Spleen (tissue), 11 donors: ENCODE results near the gene SHISA5. TPM values are rescaled to one million over a fixed set of nuclear protein-coding genes. Genes with fewer than 3 reads are reported as not detected.
A peak's percentile ranks its signal among the peaks of the same experiment; 100 is the strongest.

Experiments
- DNase-seq: peaks from one replicate; pipeline ENCODE4 v3.0.0-alpha.2; 2020
- H3K27ac ChIP-seq, 8 donors: fragments of 200-600 bp; sonication (generic) in 7 of 8; 1 replicate in 4 of 8; 2 replicates in 4 of 8; pipeline versions ENCODE4 v1.5.0 to v1.8.0; 2016 to 2021; ENCODE audit warnings: inconsistent platforms in 4 of 8, mild to moderate bottlenecking in 4 of 8, moderate library complexity in 1 of 8
- H3K27me3 ChIP-seq, 7 donors: fragments of 200-600 bp; sonication (generic) in 6 of 7; replicated peaks in 1 of 7; 1 replicate in 4 of 7; 2 replicates in 3 of 7; pipeline versions ENCODE4 v1.5.0 to v1.8.0; 2016 to 2021; ENCODE audit warnings: inconsistent platforms in 3 of 7, mild to moderate bottlenecking in 1 of 7
- H3K36me3 ChIP-seq, 6 donors: fragments of 200-600 bp; sonication (generic) in 5 of 6; 1 replicate in 4 of 6; 2 replicates in 2 of 6; pipeline versions ENCODE4 v1.5.0 to v1.8.0; 2016 to 2021; ENCODE audit warnings: inconsistent platforms in 2 of 6
- H3K4me1 ChIP-seq, 6 donors: fragments of 200-600 bp; sonication (generic) in 5 of 6; 1 replicate in 3 of 6; 2 replicates in 3 of 6; pipeline versions ENCODE4 v1.5.0 to v1.8.0; 2016 to 2021; ENCODE audit warnings: inconsistent platforms in 3 of 6
- H3K4me3 ChIP-seq, 8 donors: fragments of 200-600 bp; sonication (generic) in 7 of 8; 1 replicate in 4 of 8; 2 replicates in 4 of 8; pipeline versions ENCODE4 v1.5.0 to v1.8.0; 2016 to 2021; ENCODE audit warnings: inconsistent platforms in 4 of 8, mild to moderate bottlenecking in 4 of 8, moderate library complexity in 2 of 8
- H3K9me3 ChIP-seq, 8 donors: fragments of 200-600 bp; sonication (generic) in 7 of 8; 1 replicate in 4 of 8; 2 replicates in 4 of 8; pipeline versions ENCODE4 v1.5.0 to v1.8.0; 2016 to 2021; ENCODE audit warnings: inconsistent platforms in 4 of 8
- CTCF ChIP-seq, 11 experiments: fragments of 200-600 bp in 7 of 11; fragments of 450-650 bp in 4 of 11; sonication (generic) in 4 of 11; IDR thresholded peaks in 8 of 11; conservative IDR thresholded peaks in 3 of 11; 1 replicate in 7 of 11; 2 replicates in 4 of 11; pipeline versions ENCODE4 v1.4.0 to v1.8.0; 2016 to 2021; ENCODE audit warnings: antibody characterized with exemption in 11 of 11, inconsistent platforms in 4 of 11, mild to moderate bottlenecking in 1 of 11
- POLR2A ChIP-seq, 3 donors: fragments of 450-650 bp; IDR thresholded peaks; one replicate each; pipeline ENCODE4 v1.5.1; 2017; ENCODE audit warnings: antibody characterized with exemption in 3 of 3, mild to moderate bottlenecking in 1 of 3
- POLR2AphosphoS5 ChIP-seq, 3 donors: sonication (generic); formaldehyde crosslinking; IDR thresholded peaks; one replicate each; pipeline ENCODE4 v1.5.1; 2017; ENCODE audit warnings: antibody characterized with exemption in 3 of 3
- WGBS, 5 donors: extraction: QIAGEN DNeasy Blood & Tissue Kit in 3 of 5; methylation state at CpG; one replicate each; pipeline versions ENCODE4 v1.1.5 to v1.1.7; 2013 to 2018; 5-methylcytosine and 5-hydroxymethylcytosine counted together
- intact Hi-C: fragments of 100-400 bp; cut with DNase I; formaldehyde crosslinking; loops from one replicate; pipeline ENCODE4 v1.15.0; 2023; ENCODE audit warnings: low total_unique reads
- polyA plus RNA-seq, 3 donors: library from polyadenylated mRNA; stranded (reverse); fragments of 200-250 nt; gene quantifications; one replicate each; pipeline ENCODE4 v1.2.1, GENCODE V29; 2013
- total RNA-seq, 7 donors: library from RNA; depleted of rRNA in 3 of 7; stranded (reverse); fragments of >200 nt in 3 of 7; fragmentation: NEBNext Ultra II Directional in 4 of 7; extraction: Animal tissue kit (Norgen Biotek cat#: 25700) in 4 of 7; gene quantifications; one replicate each; pipeline versions ENCODE4 v1.1.0 to v1.2.1, GENCODE V29; 2016 to 2021
- donor health status: healthy with polysubstance abuse.
- donor health status: DM: no; HTN: no; CAD: no; lungs with moderate emphysema.
- donor health status: DM: no; HTN: no; CAD: no.
- donor health status: Bipolar disorder and iron deficiency.
- donor health status: healthy.
- donor health status: DM: no; HTN: no; CAD: no.
- donor health status: DM: yes; HTN: yes; CAD: no.

The SHISA5 gene
- total and polyA plus RNA-seq, 10 donors: 80.2 to 227 (median 173) TPM

- no peak for TF ChIP-seq POLR2A (IDR thresholded peaks at IDR 0.05)
- TF ChIP-seq POLR2AphosphoS5 (IDR thresholded peaks at IDR 0.05): no peak
- no peak for TF ChIP-seq CTCF (IDR thresholded peaks at IDR 0.05 in 8 of 11, conservative IDR thresholded peaks at IDR 0.05 in 3 of 11)
- Histone ChIP-seq H3K27ac (no peak overlapping the region), H3K4me3 (no peak overlapping the region), H3K4me1 (peaks cover 6 to 14% (median 10%) of the 10 kb centered on the region in 6 donors), H3K9me3 (no peaks in the 10 kb centered on the region), H3K36me3 (peaks cover 0 to 95% (median 48%) of the 10 kb centered on the region in 6 donors), H3K27me3 (no peaks in the 10 kb centered on the region)
- DNase-seq: no peak
- intact Hi-C loops: loop anchor here (5.0 kb wide), 1 partner anchor 92 kb away; no protein-coding TSS in a partner anchor
- 92 to 100% (median 95%) methylated on average over 2 to 3 of the region's 3 CpGs for WGBS, 5 donors
Measured at GRCh38 chr3:48460517-48460902, 43.5 kb downstream of the SHISA5 start.

- WGBS, 5 donors: 82 to 98% (median 89%) methylated on average over 6 to 7 of the region's 7 CpGs
- Histone ChIP-seq H3K27me3 (no peaks in the 10 kb centered on the region), H3K4me1 (peaks cover 1 to 9% (median 5%) of the 10 kb centered on the region in 6 donors), H3K27ac (no peak overlapping the region), H3K4me3 (no peak overlapping the region), H3K36me3 (peaks cover 0 to 97% (median 53%) of the 10 kb centered on the region in 6 donors), H3K9me3 (no peaks in the 10 kb centered on the region)
- intact Hi-C loops: loop anchor here (5.0 kb wide), 1 partner anchor 92 kb away; no protein-coding TSS in a partner anchor
- peak; percentile 45 for DNase-seq
- TF ChIP-seq POLR2AphosphoS5 (IDR thresholded peaks at IDR 0.05) (no peak), CTCF (IDR thresholded peaks at IDR 0.05 in 8 of 11, conservative IDR thresholded peaks at IDR 0.05 in 3 of 11) (no peak), POLR2A (IDR thresholded peaks at IDR 0.05) (no peak)
Measured at GRCh38 chr3:48459773-48460516, 44.0 kb downstream of the SHISA5 start.

- peak; percentile 38 for DNase-seq
- intact Hi-C loops: no loop called here
- Histone ChIP-seq H3K27ac (no peak overlapping the region), H3K4me1 (peaks cover 0 to 2% (median 0%) of the 10 kb centered on the region in 6 donors), H3K9me3 (no peaks in the 10 kb centered on the region), H3K36me3 (peaks cover 0 to 97% (median 59%) of the 10 kb centered on the region in 6 donors), H3K4me3 (no peak overlapping the region), H3K27me3 (no peaks in the 10 kb centered on the region)
- TF ChIP-seq POLR2AphosphoS5 (IDR thresholded peaks at IDR 0.05) (no peak), CTCF (IDR thresholded peaks at IDR 0.05 in 8 of 11, conservative IDR thresholded peaks at IDR 0.05 in 3 of 11) (no peak), POLR2A (IDR thresholded peaks at IDR 0.05) (no peak)
- WGBS, 5 donors: 88 to 100% (median 97%) methylated on average over 3 of the region's 3 CpGs
Measured at GRCh38 chr3:48459331-48459730, 44.6 kb downstream of the SHISA5 start.

GRCh38 chr3:48456456-48456855 lies 47.5 kb downstream of the SHISA5 start:
- no peaks in the 10 kb centered on the region for H3K4me1 ChIP-seq
- H3K4me3 ChIP-seq: no peak overlapping the region
- H3K27ac ChIP-seq: no peak overlapping the region
- no peaks in the 10 kb centered on the region for H3K9me3 ChIP-seq
- TF ChIP-seq POLR2AphosphoS5 (IDR thresholded peaks at IDR 0.05) (no peak), POLR2A (IDR thresholded peaks at IDR 0.05) (no peak), CTCF (IDR thresholded peaks at IDR 0.05 in 8 of 11, conservative IDR thresholded peaks at IDR 0.05 in 3 of 11) (no peak)
- peak; percentile 0 for DNase-seq
- intact Hi-C loops: no loop called here
- H3K27me3 ChIP-seq: no peaks in the 10 kb centered on the region
- 84 to 100% (median 96%) methylated on average over 1 of the region's 1 CpG for WGBS, 5 donors
- peaks cover 0 to 100% (median 83%) of the 10 kb centered on the region in 6 donors for H3K36me3 ChIP-seq
